ENCODE data around the gene MYBPH. TPM values are rescaled to one million over a fixed set of nuclear protein-coding genes. Genes with fewer than 3 reads are reported as not detected.

Gene MYBPH
- total RNA-seq, 4 donors from 2014 or later = 0.11 to 0.75 TPM; not detected in 2

DNA sequence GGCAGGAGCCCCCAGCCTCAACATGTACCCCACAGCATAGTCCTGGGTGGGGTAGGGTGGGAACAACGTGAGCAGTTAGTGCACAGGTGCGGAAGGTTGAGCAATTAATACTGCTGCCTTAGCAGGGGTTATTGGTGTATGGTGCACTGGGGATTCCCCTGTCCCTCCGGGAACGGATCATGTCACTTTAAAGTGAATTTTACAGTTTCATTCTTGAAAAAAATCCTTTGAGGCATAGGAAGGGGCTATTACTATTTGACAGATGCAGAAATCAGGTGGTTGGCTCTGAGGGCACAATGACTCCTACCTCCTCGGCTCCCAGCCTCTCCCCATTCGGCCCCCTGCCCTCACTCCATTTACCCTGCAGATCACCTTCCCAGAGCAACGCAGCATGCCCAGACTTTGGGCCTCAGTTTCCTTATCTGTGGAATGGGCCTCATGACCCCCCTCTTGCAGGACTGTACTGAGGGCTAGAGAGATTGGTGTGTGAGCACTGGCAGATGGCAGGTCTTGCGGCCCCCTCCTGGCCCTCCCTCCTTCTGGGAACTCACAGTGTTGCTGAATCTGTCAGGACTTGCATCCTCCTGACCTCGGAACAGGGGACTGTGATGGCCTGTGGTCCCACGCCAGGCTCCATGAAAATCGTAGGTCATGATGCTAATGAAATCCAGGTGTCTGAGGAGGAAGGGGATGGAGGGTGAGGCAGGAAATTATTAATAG, 5.1 kb upstream of the MYBPH start:
- Histone ChIP-seq H3K27ac (no peak overlapping the region), H3K27me3 (no peaks in the 10 kb centered on the region), H3K36me3 (no peaks in the 10 kb centered on the region), H3K4me3 (replicated peaks in 1 of 3) (no peak overlapping the region), H3K4me1 (no peaks in the 10 kb centered on the region), H3K9me3 (no peaks in the 10 kb centered on the region)
- TF ChIP-seq, protein P1, sequence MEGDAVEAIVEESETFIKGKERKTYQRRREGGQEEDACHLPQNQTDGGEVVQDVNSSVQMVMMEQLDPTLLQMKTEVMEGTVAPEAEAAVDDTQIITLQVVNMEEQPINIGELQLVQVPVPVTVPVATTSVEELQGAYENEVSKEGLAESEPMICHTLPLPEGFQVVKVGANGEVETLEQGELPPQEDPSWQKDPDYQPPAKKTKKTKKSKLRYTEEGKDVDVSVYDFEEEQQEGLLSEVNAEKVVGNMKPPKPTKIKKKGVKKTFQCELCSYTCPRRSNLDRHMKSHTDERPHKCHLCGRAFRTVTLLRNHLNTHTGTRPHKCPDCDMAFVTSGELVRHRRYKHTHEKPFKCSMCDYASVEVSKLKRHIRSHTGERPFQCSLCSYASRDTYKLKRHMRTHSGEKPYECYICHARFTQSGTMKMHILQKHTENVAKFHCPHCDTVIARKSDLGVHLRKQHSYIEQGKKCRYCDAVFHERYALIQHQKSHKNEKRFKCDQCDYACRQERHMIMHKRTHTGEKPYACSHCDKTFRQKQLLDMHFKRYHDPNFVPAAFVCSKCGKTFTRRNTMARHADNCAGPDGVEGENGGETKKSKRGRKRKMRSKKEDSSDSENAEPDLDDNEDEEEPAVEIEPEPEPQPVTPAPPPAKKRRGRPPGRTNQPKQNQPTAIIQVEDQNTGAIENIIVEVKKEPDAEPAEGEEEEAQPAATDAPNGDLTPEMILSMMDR (IDR thresholded peaks at IDR 0.05) = no peak
- TF ChIP-seq POLR2A (IDR thresholded peaks at IDR 0.05) = no peak
- intact Hi-C loops (cut with DNase I) = no loop called here
- DNase-seq = no peak
- 80 to 91% methylated on average over 11 of the region's 11 CpGs for WGBS, 2 donors

DNA sequence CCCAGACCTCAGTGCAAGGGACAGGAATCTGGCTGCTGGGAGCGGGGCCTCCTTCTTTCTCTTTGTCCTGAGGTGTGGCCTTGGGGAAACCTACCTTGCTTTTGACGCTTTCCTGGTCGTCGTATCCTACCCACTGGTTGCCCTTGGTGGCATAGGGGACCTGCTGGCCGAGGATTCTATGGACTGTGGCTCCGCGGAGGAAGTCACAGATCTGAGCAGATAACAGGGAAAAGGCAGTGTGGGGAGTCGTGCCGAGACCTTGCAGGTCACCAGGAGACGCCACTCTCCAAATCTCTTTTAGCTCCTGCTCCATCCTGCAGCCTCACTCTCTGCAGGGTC, 4.0 kb upstream of the MYBPH start:
- no peak for DNase-seq
- intact Hi-C loops (cut with DNase I) = no loop called here

DNA sequence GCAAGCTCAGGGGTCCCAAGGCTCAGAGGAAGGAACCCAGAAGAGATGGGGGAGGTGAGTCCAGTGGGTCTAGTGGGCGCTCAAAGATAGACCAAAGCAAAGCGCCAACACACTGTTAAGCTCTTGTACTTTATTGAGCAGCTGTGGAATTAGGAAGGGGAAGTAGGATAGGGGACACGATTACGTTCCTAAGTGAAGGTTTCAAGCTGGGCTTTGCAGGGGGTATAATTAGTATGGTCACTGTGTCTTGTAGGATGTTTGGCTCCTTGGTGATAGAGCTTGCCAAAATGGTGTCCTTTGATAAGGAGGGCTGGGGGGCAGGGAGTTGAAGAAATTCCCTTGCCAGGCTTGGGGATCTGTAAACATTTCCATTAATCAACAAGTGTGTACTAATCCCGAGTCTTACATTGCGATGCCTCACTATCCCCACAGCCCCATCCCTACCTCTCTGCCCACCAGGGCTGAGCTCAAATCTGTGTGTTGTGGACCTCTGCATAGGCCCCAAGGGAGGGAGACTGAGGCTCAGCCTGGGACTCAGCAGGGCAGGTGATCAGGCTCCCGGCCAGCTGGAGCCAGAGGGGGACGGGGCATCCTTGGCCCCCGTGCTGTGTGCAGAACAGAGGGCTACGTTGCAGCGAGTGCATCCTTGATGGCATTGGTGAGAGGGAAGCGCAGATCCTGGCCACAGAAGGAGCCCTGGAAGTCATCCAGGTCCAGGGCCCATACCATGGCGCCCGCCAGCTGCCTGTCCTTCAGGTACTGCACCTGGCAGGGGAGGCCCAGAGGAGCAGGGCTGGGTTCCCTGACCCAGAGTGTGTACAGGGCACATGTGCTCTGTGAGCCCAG, 3.4 kb upstream of the MYBPH start:
- no peaks in the 10 kb centered on the region for H3K36me3 ChIP-seq
- H3K27ac ChIP-seq = no peak overlapping the region
- intact Hi-C loops (cut with DNase I) = no loop called here
- TF ChIP-seq, protein P1 (IDR thresholded peaks at IDR 0.05) = no peak
- no peak for TF ChIP-seq POLR2A (IDR thresholded peaks at IDR 0.05)
- WGBS, 2 donors = 80 to 92% methylated on average over 7 to 8 of the region's 14 CpGs
- DNase-seq = no peak
- H3K4me1 ChIP-seq = no peaks in the 10 kb centered on the region
- H3K27me3 ChIP-seq = no peaks in the 10 kb centered on the region
- no peak overlapping the region for H3K4me3 ChIP-seq (replicated peaks in 1 of 3)
- H3K9me3 ChIP-seq = no peaks in the 10 kb centered on the region

More for the DNA sequence above, 4.0 kb upstream of the MYBPH start:
- H3K9me3 ChIP-seq = no peaks in the 10 kb centered on the region
- no peak overlapping the region for H3K4me3 ChIP-seq (replicated peaks in 1 of 3)
- H3K4me1 ChIP-seq = no peaks in the 10 kb centered on the region
- no peak overlapping the region for H3K27ac ChIP-seq
- WGBS, 2 donors = 86 to 87% methylated on average over 10 of the region's 10 CpGs
- no peaks in the 10 kb centered on the region for H3K36me3 ChIP-seq
- H3K27me3 ChIP-seq = no peaks in the 10 kb centered on the region
- TF ChIP-seq POLR2A (IDR thresholded peaks at IDR 0.05) = no peak
- TF ChIP-seq, protein P1 (IDR thresholded peaks at IDR 0.05) = no peak

DNA sequence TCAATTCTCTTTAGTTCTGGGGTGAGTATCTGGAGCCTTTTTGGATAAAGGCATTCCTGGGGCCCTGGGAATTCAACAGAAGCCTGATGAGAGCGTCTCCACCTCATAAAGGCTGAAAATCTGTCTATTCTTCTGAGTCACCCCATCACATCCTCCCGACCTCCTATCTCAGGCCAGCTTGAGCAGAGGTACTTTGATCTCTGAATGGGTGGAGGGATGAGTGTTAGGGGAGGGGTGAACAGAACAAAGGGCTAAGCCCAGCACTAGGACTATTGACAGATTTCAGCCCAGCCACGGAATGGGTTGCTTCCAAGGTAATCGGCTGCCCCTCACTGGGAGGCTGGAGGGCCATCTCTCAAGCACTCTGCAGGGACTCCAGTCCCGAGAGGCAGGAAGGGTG, 2.5 kb upstream of the MYBPH start:
- TF ChIP-seq POLR2A (IDR thresholded peaks at IDR 0.05) = no peak
- TF ChIP-seq, protein P1 (IDR thresholded peaks at IDR 0.05) = no peak
- DNase-seq = no peak
- WGBS, 2 donors = 67 to 77% methylated on average over 4 to 5 of the region's 5 CpGs
- no peak overlapping the region for H3K27ac ChIP-seq
- H3K9me3 ChIP-seq = no peaks in the 10 kb centered on the region
- H3K4me1 ChIP-seq = peaks cover under 1 to 1% of the 10 kb centered on the region in 2 donors
- no peaks in the 10 kb centered on the region for H3K36me3 ChIP-seq
- H3K4me3 ChIP-seq (replicated peaks in 1 of 3) = no peak overlapping the region
- intact Hi-C loops (cut with DNase I) = no loop called here
- no peaks in the 10 kb centered on the region for H3K27me3 ChIP-seq
